GM18873 (cell line): Measurements from ENCODE around the gene TMEM161B.
A peak's percentile ranks its signal among the peaks of the same experiment; 100 is the strongest.
"Not testable (repeated sequence)": the region's sequence is repeated elsewhere in the genome, so short reads cannot be mapped to it uniquely, and the experiment has no call there.

Experiments
- ATAC-seq: cut with Tn5 transposase; IDR thresholded peaks from one replicate; pipeline ENCODE4 v1.9.1; 2021; ENCODE audit warnings: mild to moderate bottlenecking, moderate library complexity, moderate number of reproducible peaks; ENCODE audit not compliant: unreplicated experiment, low FRiP score

Gene TMEM161B

DNA sequence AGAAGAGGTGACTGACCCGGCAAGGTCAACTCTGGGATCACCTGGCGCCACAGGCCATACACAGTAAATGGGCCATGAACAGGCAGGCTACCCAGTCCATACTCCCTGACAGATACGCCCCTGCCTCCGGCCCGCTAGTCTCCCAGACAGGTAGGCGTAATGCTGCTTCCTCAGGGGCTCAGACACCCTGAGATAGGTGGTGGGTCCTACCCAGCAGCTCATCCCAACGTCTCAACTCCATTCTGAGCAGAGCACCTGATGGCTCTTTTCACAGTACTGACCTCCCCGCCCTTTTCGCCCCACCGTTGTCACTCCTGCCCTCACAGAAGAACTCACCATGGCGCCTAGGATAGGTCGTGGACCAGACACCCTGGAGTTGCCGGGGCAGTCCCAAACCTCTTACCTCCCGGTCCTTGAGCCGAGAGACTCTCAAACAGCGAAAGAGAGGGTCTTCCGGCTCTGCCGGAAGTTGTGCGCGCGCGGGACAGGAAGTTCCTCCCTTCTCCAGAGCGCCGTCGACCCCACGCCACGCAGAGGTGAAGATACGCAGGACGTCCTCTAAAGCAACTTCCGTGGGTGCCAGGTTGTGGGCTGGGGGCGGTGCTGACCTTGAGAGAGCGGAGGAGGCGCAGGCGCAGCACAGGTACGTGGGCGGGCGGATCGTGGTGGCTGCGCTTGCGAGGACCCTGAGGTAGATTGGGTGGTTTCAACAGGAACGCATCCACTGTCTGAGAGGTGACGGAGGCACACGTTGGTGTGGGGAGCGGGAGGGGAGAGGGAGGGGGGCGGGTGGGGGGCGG, at the start of gene TMEM161B:
TSS of gene TMEM161B (minus strand) at position 461 of the 800 bp plus-strand sequence. CDS start at position 339, 122 bp downstream.
- peak; percentile 99 for ATAC-seq

DNA sequence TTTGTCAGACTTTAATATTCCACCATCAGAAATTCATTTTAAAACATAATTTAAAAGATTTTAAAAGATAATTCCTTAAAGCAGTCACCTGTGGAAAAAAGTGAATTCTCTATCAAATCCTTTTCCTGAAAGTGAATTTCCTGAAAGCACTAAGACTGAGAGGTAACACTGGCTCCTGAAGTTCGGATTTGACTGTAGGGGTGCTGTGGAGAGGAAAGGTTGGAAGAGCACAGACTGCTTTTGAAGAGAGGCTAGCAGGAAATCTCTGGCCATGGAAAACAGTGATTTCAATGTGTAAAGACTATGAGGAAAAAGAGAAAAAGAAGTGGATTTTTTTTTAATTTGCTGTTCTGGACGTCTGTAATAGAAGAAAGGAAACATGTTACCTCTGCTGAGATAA, 35.7 kb upstream of the TMEM161B start:
- ATAC-seq: no peak

DNA sequence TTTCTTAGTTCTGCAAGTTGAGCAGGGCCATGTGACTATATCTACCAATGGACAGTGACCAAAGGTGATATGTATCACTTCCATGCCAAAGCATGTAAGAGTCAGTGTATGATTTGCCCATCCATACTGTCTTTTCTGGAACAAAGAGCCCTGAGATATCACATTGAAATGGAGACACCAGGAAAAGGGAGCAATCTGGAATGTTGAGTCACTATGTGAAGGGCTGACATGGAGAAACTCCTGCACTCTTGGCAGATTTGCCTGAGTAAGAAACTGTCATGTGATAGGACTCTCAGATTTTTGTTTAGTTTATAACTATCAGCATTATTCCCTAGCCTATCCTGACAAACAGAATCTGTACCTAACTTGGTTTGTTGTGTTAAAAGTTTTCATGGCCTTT, 29.8 kb upstream of the TMEM161B start:
- no peak for ATAC-seq

DNA sequence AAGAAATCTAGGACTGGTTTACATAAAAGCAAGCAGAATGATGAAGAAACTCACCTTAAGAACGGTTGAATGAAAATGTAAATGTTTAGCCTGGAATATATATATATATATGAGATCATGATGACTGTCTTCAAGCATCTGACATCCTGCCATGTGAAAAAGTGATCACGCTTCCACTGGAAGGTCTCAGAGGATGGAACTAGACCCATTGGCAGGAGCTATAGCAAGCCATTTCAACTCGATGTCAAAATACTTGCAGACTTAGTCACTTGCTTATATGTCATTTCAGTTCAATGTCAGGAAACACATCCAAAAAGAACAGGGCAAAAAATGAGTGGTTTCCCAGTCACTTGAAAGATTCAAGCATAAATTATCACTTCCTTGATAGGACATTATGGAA, 22.2 kb upstream of the TMEM161B start:
- ATAC-seq: no peak

DNA sequence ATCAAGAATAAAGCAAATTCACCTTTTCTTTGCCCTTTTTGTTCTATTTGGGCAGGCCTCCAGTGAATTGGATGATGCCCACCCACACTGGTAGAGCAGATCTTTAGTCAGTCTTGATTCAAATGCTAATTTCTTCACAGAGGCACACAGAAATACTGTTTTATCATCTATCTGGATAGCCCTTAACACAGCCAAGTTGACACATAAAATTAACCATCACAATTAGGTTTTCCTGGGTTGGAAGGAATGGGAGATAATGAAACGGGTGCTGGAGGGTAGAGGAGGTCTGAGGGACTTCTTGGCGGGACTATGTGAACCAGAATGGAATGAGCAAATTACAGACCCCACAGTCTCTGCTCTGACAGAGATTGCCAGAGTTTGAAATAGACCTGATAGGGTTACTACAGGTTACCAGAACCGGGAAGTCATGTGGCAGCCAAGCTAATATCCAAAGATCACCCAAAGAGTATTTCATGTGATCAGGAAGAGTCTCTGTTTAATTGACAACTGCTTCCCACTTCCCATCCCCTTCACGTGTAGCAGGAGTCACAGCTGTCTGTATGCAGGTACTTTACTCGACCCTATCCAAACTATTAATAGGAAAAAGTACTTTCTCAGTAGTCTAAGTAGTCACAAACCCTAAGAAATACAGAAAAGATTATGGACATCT, 20.0 kb upstream of the TMEM161B start:
- no peak for ATAC-seq

DNA sequence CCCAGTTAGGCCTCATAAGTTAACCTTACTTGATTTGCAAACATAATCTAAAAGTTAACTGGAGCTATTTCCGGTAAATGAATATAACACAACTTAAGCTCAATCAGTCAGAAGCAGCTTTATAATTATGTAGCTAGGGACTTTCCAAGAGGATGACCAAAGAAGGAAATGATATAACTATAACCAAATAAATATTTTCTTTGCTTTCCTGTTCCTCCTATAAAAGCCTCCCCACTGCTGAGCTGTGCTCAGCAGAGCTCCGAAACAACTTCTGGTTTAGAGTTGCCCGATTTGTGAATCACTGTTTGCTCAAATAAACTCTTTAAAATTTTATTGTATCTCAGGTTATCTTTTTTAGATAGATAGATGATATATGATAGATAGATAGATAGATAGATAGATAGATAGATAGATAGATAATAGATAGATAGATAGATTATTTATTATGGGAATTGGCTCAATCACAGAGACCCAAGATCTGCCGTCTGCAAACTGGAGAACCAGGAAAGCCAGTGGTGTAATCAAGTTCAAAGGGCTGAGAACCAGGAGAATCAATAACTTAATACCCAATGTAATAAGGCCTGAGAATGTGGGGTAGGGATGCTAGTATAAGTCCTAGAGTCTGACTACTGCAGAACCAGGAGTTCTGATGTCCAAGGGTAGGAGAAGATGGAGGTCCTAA, 19.3 kb upstream of the TMEM161B start:
- ATAC-seq: no peak

DNA sequence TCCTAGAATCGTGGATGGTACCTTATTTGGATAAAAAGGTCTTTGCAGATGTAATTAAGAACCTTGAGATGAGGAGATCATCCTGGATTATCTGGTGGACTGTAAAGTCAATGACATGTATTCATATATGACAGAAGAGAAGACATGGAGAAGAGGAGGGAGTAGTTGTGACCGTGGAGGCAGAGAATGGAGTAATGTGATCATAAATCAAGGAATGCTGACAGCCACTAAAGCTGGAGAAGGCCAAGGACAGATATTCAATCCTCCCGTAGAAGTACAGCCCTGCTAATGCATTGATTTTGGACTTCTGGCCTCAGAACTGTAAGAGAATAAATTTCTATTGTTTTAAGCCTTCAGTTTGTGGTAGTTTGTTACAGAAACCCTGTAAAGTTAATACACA, 18.7 kb upstream of the TMEM161B start:
- no peak for ATAC-seq

DNA sequence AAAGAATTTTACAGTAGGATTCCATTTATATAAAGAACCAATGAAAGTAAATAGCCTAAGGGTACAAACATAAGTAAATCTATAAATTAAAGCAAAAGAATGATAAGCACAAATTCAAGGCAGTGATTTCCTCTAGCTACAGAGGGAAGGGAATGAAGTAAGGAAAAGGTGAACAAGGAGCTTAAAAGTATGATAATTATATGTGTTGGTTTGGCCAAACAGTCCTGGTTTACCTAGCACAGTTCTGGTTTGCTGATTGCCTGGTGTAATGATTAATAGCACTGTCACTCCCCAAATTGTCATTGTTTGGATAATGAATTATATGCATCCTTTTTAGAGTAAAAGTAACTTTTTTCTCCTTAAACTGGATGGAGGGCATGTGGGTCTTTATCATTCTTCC, 15.0 kb upstream of the TMEM161B start:
- no peak for ATAC-seq

DNA sequence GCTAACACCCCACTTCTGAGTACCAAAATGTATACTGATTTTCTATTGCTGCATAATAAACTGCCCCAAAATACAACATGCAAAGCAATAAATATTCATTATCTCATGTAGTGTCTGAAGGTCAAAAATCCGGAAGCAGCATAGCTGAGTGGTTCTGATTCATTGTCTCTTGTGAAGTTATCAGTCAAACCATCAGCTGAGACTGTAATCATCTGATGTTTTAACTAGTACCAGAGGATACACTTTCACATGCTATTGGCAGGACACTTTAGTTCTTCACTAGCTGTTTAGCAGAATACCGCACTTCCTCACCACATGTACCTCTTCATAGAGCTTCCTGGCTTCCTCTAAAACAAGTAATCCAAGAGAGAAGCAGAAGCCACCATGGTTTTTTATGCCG, 12.7 kb upstream of the TMEM161B start:
- no peak for ATAC-seq

DNA sequence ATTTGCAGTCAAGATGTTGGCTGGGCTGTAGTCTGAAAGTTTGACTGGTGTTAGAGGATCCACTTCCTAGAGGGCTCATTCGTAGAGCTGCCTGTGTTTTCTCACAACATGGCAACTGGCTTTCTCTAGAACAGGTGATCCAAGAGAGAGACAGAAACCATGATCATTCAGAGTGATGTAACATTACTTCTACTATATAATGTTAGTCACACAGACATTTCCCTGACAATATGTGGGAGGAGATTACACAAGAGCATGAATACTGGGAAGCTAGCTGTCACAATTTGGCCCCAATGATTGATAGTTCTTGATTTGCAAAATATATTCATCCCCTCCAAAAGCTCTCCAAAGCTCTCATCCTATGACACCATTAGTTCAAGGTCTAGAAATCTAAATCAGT, 10.9 kb upstream of the TMEM161B start:
- ATAC-seq: no peak

DNA sequence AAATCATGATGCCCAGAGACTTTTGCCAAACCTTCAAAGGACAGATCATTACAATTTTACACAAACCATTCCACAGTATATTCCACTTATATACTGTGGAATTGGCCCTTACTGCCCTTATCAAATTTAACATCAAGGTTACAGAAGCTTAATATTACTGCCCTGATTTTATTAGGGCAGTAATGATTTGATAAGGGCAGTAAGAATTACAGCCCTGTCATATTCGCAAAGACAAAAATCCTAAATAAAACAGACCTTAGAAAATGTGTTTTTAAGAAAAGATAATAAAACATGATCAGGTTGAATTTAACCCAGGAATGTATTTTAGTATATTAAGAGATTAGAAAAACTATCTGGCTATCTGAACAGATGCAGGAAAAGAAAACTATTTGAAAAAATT, 7.7 kb upstream of the TMEM161B start:
- no peak for ATAC-seq

DNA sequence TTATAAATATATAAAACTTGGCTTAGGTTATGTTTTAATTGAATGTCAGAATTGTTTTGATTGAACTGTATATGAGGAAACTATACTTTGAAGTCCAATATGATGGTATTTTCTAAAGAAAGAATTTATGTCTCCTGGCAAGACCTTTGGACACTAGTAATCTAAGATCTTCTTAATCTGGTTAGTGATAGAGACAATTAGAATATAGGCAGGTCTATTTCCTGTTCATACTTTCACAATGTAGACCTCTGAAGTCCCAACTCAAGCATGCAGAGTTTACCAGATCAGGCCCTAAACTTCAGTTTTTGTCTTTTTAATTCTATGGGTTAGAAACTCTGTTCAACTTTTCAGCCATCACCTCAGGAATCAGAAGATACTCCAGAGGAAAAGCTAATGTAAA, 6.9 kb upstream of the TMEM161B start:
- ATAC-seq: no peak

DNA sequence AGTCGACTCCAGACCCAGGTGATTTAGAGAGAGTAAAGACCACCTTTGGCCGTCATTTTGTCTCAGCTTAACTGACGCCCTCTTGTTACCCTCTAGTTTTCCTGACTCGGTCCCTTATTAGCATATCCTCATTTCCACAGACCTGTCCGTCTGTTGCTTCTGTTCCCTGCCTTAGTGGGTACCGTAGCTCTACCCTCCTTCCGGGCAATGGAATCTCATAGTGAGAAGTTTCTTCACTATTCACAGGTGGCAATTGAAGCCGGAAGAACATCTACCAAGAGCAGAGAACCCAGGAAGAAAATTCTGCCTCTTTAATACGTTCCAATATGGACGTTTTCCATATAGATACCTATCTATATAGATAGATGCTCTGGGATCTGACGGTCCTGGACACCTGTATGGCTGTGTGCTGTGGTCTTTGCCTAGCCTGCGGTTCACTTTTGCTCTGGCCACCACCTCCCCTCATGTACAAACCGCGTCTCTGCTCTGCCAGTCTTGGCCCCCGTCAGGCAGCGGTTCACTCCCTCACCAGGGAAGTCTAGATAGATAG, 652 bp upstream of the TMEM161B start:
- ATAC-seq: peak; percentile 11

DNA sequence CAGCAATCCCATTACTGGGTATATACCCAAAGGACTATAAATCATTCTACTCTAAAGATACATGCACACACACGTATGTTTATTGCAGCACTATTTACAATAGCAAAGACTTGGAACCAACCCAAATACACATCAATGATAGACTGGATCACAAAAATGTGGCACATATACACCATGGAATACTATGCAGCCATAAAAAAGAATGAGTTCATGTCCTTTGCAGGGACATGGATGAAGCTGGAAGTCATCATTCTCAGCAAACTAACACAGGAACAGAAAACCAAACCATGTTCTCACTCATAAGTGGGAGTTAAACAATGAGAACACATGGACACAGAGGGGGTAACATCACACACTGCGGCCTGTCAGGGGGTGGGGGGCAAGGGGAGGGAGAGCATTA, 4.1 kb downstream of the TMEM161B start:
- not testable (repeated sequence) for ATAC-seq

DNA sequence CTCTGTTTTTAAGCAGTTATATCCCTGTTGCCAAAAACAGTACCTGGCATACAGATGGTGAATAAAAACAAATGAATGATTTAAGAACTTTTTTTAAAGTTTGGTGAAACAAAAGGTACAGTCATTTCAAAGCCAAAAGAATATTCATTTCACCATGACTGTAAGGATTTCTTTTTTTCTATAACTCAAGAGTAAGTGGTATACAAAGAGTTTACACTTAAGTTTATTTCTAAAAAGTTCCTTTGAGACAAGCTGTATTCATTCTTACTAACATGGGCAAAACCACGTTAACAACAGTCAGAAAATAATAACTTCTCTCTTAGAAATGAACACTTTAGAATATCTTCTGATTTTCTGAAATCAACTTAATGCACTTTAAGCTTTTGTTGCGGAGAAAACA, 5.3 kb downstream of the TMEM161B start:
- no peak for ATAC-seq

DNA sequence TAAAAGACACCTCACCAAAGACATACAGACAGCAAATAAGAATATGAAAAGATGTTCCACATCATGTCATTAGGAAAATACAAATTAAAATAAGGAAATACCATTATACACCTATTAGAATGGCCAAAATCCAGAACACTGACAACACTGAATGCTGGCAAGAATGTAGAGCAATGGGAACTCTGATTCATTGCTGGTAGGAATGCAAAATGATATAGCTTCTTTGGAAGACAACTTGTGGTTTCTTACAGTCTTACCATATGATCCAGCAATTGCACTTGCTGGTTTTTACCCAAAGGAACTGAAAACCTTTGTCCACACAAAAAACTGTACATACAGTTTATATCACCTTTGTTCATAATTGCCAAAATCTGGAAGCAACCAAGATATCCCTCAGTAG, 6.5 kb downstream of the TMEM161B start:
- ATAC-seq: no peak

DNA sequence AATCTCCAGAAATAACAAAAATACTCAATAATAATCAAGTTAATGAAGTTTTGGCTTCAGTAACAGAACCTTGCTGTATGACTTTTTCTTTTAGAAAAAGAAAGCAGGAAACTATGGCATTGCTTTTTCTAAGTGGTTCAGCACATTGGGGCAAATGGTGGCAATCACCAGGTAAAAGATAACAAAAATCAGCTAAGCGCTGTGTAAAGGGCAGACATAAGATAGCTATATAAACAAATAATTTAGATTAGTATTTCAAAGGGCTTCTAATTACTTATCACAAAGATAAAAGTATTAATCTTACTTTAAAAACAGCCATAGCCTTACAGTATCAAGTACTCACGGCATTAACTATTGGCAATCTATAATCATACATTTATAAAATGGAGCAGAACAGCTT, 10.0 kb downstream of the TMEM161B start:
- ATAC-seq: no peak

DNA sequence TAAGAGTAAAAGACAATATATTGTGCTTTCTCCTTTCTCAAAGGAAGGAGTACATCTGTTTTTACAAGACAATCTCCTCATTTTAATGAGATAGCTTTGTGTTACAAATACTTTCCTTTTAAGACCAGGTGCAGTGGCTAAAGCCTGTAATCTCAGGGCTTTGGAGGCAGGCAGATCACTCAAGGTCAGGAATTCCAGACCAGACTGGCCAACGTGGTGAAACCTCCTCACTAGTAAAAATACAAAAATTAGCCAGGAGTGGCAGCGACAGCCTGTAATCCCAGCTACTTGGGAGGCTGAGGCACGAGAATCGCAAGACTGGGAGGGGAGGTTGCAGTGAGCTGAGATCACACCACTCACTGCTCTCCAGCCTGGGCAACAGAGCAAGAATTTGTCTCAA, 11.8 kb downstream of the TMEM161B start:
- no peak for ATAC-seq

DNA sequence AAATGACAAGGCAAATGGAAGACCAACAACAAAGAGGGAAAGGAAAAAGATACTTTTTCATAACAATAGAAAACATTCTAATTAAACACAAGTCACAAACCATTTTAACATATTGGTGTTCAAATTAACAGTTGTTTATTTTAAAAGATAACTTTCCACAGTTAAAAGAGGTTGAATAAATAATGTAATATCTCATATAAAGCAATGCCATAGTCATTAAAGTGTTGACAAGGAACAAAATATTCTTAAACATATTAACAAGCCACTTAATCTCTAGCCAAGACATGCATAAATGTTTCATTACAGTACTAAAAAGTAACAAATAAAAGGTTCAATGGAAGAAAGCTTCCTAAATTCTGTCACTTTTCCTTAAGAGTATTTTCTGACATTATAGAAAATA, 12.6 kb downstream of the TMEM161B start:
- no peak for ATAC-seq

DNA sequence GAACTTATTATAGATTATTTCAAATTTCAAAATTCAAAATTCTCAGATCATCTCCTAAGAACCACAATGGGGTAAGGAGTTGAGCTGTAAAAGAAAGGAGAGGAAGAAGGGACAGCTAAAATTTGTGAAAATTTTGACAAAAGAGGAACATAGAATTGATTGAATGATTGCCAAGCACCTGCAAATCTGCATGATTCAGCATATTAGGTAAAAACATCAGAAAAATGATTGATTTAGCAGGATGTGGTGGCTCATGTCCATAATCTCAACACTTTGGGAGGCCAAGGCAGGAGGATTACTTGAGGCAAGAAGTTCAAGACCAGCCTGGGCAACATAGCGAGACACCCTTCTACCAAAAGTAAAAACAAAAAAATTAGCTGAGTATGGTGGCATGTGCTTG, 14.3 kb downstream of the TMEM161B start:
- ATAC-seq: no peak

DNA sequence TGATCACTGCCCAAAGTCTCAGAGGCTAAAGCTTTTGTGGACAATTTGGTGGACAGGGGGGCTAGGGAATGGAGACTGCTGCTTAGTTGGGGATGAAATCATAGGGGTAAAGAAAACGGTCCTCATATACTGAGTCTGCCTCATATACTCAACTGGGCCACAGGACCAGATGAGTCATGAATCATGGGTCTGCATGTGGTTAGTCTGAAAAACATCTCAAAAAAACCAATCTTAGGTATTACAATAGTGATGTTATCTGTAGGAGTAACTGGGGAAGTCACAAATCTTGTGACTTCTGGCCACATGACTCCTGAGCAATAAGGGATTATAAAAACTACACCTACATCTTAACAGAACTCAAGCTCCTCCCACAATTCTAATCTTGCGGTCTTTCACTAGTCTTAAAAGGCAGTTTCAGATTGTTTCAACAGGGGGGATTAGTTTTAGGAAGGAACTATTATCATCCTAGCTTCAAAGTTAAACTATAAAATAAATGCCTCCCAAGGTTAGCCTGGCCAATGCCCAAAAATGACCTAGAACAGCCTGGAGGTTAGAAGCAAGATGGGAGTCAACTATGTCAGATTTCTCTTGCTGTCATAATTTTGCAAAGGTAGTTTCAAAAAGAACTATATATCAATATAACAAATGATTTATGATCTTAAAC, 17.5 kb downstream of the TMEM161B start:
- ATAC-seq: peak; percentile 64
